Endothelial cell of umbilical vein (primary cell): Measurements from ENCODE around the gene CEMP1. TPM values are rescaled to one million over a fixed set of nuclear protein-coding genes. Genes with fewer than 3 reads are reported as not detected.

Experiments
- BruUV-seq: library from RNA; stranded (reverse); fragments of 400-500 nt; replicated peaks from 2 replicates; lab custom pipeline; 2021; lab: Mats Ljungman, UMichigan
- CTCF ChIA-PET: fragments of 300-600, 350-600 bp; sonication (Branson Sonifier 250); formaldehyde crosslinking; loops from one replicate; lab custom pipeline; 2021; ENCODE audit warnings: antibody characterized with exemption, inconsistent platforms; lab: Charles Lee
- POLR2A ChIA-PET: fragments of 300-600, 350-600 bp; sonication (Branson Sonifier 250); formaldehyde crosslinking; loops from one replicate; lab custom pipeline; 2021; ENCODE audit warnings: antibody characterized with exemption, inconsistent platforms; lab: Charles Lee
- DNase-seq: peaks from one replicate; pipeline ENCODE4 v3.0.0-alpha.2; 2011; ENCODE audit warnings: low read depth, low spot score
- FAIRE-seq: peaks from 2 replicates; lab custom pipeline; 2011; peaks lifted over from hg19 to GRCh38; lab: Jason Lieb, UNC
- H2AFZ ChIP-seq: 2 replicates; pipeline ENCODE4 v1.6.0; 2012; ENCODE audit warnings: low read depth, low read length, control low read depth, inconsistent platforms
- H3K27ac ChIP-seq: 2 replicates; pipeline ENCODE4 v1.5.1; 2011; ENCODE audit warnings: low read depth, mild to moderate bottlenecking, control low read depth, low read length, moderate library complexity; ENCODE audit not compliant: insufficient read depth
- H3K27me3 ChIP-seq, 2 experiments: 2 replicates each; pipeline versions ENCODE4 v1.6.0 to v1.6.1; 2011; ENCODE audit warnings: low read length in 2 of 2, mixed read lengths in 1 of 2; ENCODE audit not compliant: control insufficient read depth in 2 of 2, insufficient read depth in 2 of 2
- H3K36me3 ChIP-seq, 2 experiments: 2 replicates in 1 of 2; 3 replicates in 1 of 2; pipeline ENCODE4 v1.5.1; 2011; ENCODE audit warnings: low read length in 2 of 2, mild to moderate bottlenecking in 1 of 2, moderate library complexity in 1 of 2; ENCODE audit not compliant: control insufficient read depth in 2 of 2, insufficient read depth in 2 of 2; ENCODE audit errors: extremely low read depth in 1 of 2
- H3K4me1 ChIP-seq: 3 replicates; pipeline ENCODE4 v1.5.1; 2011; ENCODE audit warnings: mild to moderate bottlenecking, low read length; ENCODE audit not compliant: control insufficient read depth, insufficient read depth; ENCODE audit errors: extremely low read depth
- H3K4me2 ChIP-seq: 2 replicates; pipeline ENCODE4 v1.6.1; 2011; ENCODE audit warnings: low read length, control low read depth, mixed read lengths; ENCODE audit not compliant: insufficient read depth
- H3K4me3 ChIP-seq, 3 experiments: fragments of 200-600 bp in 1 of 3; sonication (generic), shearing (Covaris generic) in 1 of 3; replicated peaks in 1 of 3; 2 replicates each; pipeline ENCODE4 v1.5.1; 2011 to 2016; ENCODE audit warnings: control low read depth in 3 of 3, low read length in 3 of 3, mild to moderate bottlenecking in 2 of 3, inconsistent platforms in 1 of 3, low read depth in 1 of 3, moderate library complexity in 1 of 3; ENCODE audit not compliant: insufficient read depth in 1 of 3
- H3K79me2 ChIP-seq: 2 replicates; pipeline ENCODE4 v1.6.0; 2012; ENCODE audit warnings: low read length, inconsistent platforms; ENCODE audit not compliant: control insufficient read depth, insufficient read depth
- H3K9ac ChIP-seq: replicated peaks from 2 replicates; pipeline ENCODE3; 2011; ENCODE audit warnings: low read length, control low read depth; ENCODE audit not compliant: insufficient read depth; ENCODE audit errors: extremely low read depth
- H3K9me1 ChIP-seq: replicated peaks from 3 replicates; pipeline ENCODE4 v1.6.0; 2011; ENCODE audit warnings: mild to moderate bottlenecking, low read length; ENCODE audit not compliant: control insufficient read depth, insufficient read depth; ENCODE audit errors: extremely low read depth
- H3K9me3 ChIP-seq: replicated peaks from 2 replicates; pipeline ENCODE4 v1.5.1; 2012; ENCODE audit warnings: low read length, inconsistent platforms; ENCODE audit not compliant: control insufficient read depth, insufficient read depth
- H4K20me1 ChIP-seq: replicated peaks from 2 replicates; pipeline ENCODE3; 2011; ENCODE audit warnings: mild to moderate bottlenecking, low read length; ENCODE audit not compliant: control insufficient read depth, insufficient read depth; ENCODE audit errors: extremely low read depth
- CTCF ChIP-seq, 2 donors: IDR thresholded peaks; 1 replicate in 1 of 2; 2 replicates in 1 of 2; pipeline ENCODE4 v1.5.1; 2011; ENCODE audit warnings: low read length in 2 of 2, mild to moderate bottlenecking in 2 of 2, moderate library complexity in 2 of 2, control low read depth in 1 of 2, inconsistent platforms in 1 of 2, low read depth in 1 of 2; ENCODE audit not compliant: insufficient read depth in 1 of 2; ENCODE audit errors: extremely low read depth in 1 of 2
- EZH2 ChIP-seq: IDR thresholded peaks from 2 replicates; pipeline ENCODE4 v1.6.1; 2012; ENCODE audit warnings: borderline replicate concordance, low read depth, mild to moderate bottlenecking, moderate library complexity, low read length, inconsistent platforms; ENCODE audit not compliant: severe bottlenecking
- FOS ChIP-seq: IDR thresholded peaks from 2 replicates; pipeline ENCODE4 v1.6.1; 2011; ENCODE audit warnings: mild to moderate bottlenecking, low read length, moderate library complexity, borderline replicate concordance; ENCODE audit not compliant: insufficient read depth
- GATA2 ChIP-seq: IDR thresholded peaks from 2 replicates; pipeline ENCODE4 v1.7.0; 2011; ENCODE audit warnings: low read depth, mild to moderate bottlenecking, moderate library complexity, mixed read lengths, low read length; ENCODE audit not compliant: insufficient read length, insufficient read depth
- JUN ChIP-seq: IDR thresholded peaks from 2 replicates; pipeline ENCODE4 v1.6.1; 2011; ENCODE audit warnings: borderline replicate concordance, low read depth; ENCODE audit not compliant: insufficient read length, insufficient read depth
- MAX ChIP-seq: IDR thresholded peaks from 2 replicates; pipeline ENCODE4 v1.6.1; 2011; ENCODE audit not compliant: insufficient read depth, insufficient read length
- MYC ChIP-seq: IDR thresholded peaks from one replicate; pipeline ENCODE4 v1.6.1; 2011; ENCODE audit warnings: mild to moderate bottlenecking, low read depth, low read length
- POLR2A ChIP-seq: IDR thresholded peaks from 2 replicates; pipeline ENCODE4 v1.6.1; 2012; ENCODE audit warnings: low read depth, mild to moderate bottlenecking, control low read depth, low read length
- POLR2AphosphoS5 ChIP-seq: IDR thresholded peaks from 2 replicates; pipeline ENCODE4 v1.6.1; 2012; ENCODE audit warnings: low read depth, mild to moderate bottlenecking, control low read depth, low read length, moderate library complexity; ENCODE audit not compliant: insufficient read depth
- dilution Hi-C: fragments of 300-500 bp; cut with MboI; formaldehyde crosslinking; loops from one replicate; pipeline ENCODE4 v1.15.0; 2019; ENCODE audit warnings: low sequenced_read_pairs; ENCODE audit not compliant: extremely low pct_ligation_motif_present
- intact Hi-C: fragments of 100-400 bp; cut with micrococcal nuclease; formaldehyde crosslinking; loops from one replicate; pipeline ENCODE4 v1.10.0; 2022
- polyA plus RNA-seq, 4 experiments: library from polyadenylated mRNA; depleted of rRNA in 3 of 4; stranded (reverse) in 3 of 4; unstranded in 1 of 4; fragments of >200 nt; gene quantifications; 2 replicates each; pipeline versions ENCODE4 v1.2.1 to v1.2.3, GENCODE V29; 2011 to 2012; ENCODE audit warnings: missing spikeins in 1 of 4
- total RNA-seq: library from RNA; stranded (reverse); gene quantifications from 2 replicates; pipeline ENCODE4 v1.2.3, GENCODE V29; 2021

The CEMP1 gene
- total and polyA plus RNA-seq, 2 donors (not counting 3 experiments of a cell fraction or from before 2014, with no cell fraction given): not detected

- H3K79me2 ChIP-seq: no peaks in the 10 kb centered on the region
- no peak for TF ChIP-seq MAX
- no peak for TF ChIP-seq MYC
- no peak for TF ChIP-seq EZH2
- no peak for TF ChIP-seq JUN
- no peak for TF ChIP-seq POLR2A
- TF ChIP-seq GATA2: no peak
- no peak for TF ChIP-seq POLR2AphosphoS5
- TF ChIP-seq CTCF (IDR thresholded peaks at IDR 0.05; ENCODE audit: extremely low read depth in 1 of 2, insufficient read depth in 1 of 2, low read depth in 1 of 2, low read length in 2 of 2): no peak
- no peak for TF ChIP-seq FOS
- ChIA-PET CTCF (interaction anchor here (0.7 to 2.7 kb wide), 24 partner anchors 8 to 307 kb away, joined by 3 to 25 read pairs (median 7); partner anchors contain the start of genes ABCA3, CCNF, ECI1 and NTN3), POLR2A (no interaction called here)
- dilution Hi-C loops: no loop called here
- no peak overlapping the region for H2AFZ ChIP-seq
- no peaks in the 10 kb centered on the region for H3K4me1 ChIP-seq
- no peaks in the 10 kb centered on the region for H3K9me1 ChIP-seq
- H3K36me3 ChIP-seq: peaks cover 0 to 7% of the 10 kb centered on the region in 2 experiments
- no peak overlapping the region for H3K27ac ChIP-seq
- FAIRE-seq: no peak
- no TSS peak for BruUV-seq
- H3K4me2 ChIP-seq: no peak overlapping the region
- H3K9ac ChIP-seq: no peak overlapping the region
- no peak for DNase-seq
- no peaks in the 10 kb centered on the region for H3K27me3 ChIP-seq
- no peak overlapping the region for H3K4me3 ChIP-seq
- intact Hi-C loops: loop anchor here (1.0 to 2.0 kb wide), 5 partner anchors 27 to 233 kb away; partner anchors contain the start of genes ABCA3, CCNF, RNPS1 and TBC1D24
- H3K9me3 ChIP-seq: no peaks in the 10 kb centered on the region
- no peaks in the 10 kb centered on the region for H4K20me1 ChIP-seq
Observed at GRCh38 chr16:2501946-2502895, 29.0 kb downstream of the CEMP1 start.
